SK-N-MC (cell line): Measurements from ENCODE around the gene NDUFAF3.

Source experiments
- DNase-seq: peaks from one replicate; pipeline ENCODE4 v3.0.0-alpha.2; 2011; ENCODE audit warnings: low read depth, low spot score
- H3K27ac ChIP-seq: fragments of 200-600 bp; sonication (generic); 2 replicates; pipeline ENCODE4 v1.5.1; 2016; ENCODE audit warnings: mixed run types
- H3K36me3 ChIP-seq: fragments of 200-600 bp; sonication (generic); 2 replicates; pipeline ENCODE4 v1.6.1; 2017; ENCODE audit warnings: antibody characterized with exemption, low read length, mixed read lengths; ENCODE audit not compliant: insufficient read depth
- H3K4me3 ChIP-seq: fragments of 200-600 bp; sonication (generic); 2 replicates; pipeline ENCODE4 v1.5.1; 2016
- H3K9ac ChIP-seq: fragments of 200-600 bp; sonication (generic); 2 replicates; pipeline ENCODE4 v1.8.0; 2017; ENCODE audit warnings: mixed run types, mixed read lengths; ENCODE audit not compliant: insufficient read length
- H3K9me3 ChIP-seq: fragments of 200-600 bp; sonication (generic); 2 replicates; pipeline ENCODE4 v1.6.1; 2017; ENCODE audit warnings: low read depth, mild to moderate bottlenecking, antibody characterized with exemption, low read length, moderate library complexity, mixed read lengths
- EZH2 ChIP-seq: fragments of 200-600 bp; sonication (generic); IDR thresholded peaks from one replicate; pipeline ENCODE4 v1.6.1; 2017; ENCODE audit warnings: antibody characterized with exemption
- FOXP2 ChIP-seq: optimal IDR thresholded peaks from 2 replicates; pipeline ENCODE3; 2011; ENCODE audit warnings: mild to moderate bottlenecking, moderate library complexity; ENCODE audit not compliant: insufficient read depth; ENCODE audit errors: extremely low read length, control extremely low read depth
- POLR2AphosphoS5 ChIP-seq: IDR thresholded peaks from 2 replicates; pipeline ENCODE4 v1.6.1; 2012; ENCODE audit warnings: mild to moderate bottlenecking, low read depth, low read length, borderline replicate concordance

Gene NDUFAF3

GRCh38 chr3:48997102-48997635 is 24.8 kb upstream of the NDUFAF3 start:
- no peak overlapping the region for H3K9ac ChIP-seq
- no peak for DNase-seq

GRCh38 chr3:48997714-48998637 is 23.9 kb upstream of the NDUFAF3 start:
- Histone ChIP-seq H3K4me3 (no peak overlapping the region), H3K27ac (no peak overlapping the region), H3K9me3 (no peaks in the 10 kb centered on the region), H3K36me3 (no peaks in the 10 kb centered on the region), H3K9ac (no peak overlapping the region)
- DNase-seq, result no peak
- no peak for TF ChIP-seq EZH2
- no peak for TF ChIP-seq FOXP2
- no peak for TF ChIP-seq POLR2AphosphoS5

More at GRCh38 chr3:48997102-48997635, 24.8 kb upstream of the NDUFAF3 start:
- no peak overlapping the region for H3K4me3 ChIP-seq
- no peak overlapping the region for H3K27ac ChIP-seq
- H3K36me3 ChIP-seq, result no peaks in the 10 kb centered on the region
- H3K9me3 ChIP-seq, result no peaks in the 10 kb centered on the region
- TF ChIP-seq EZH2, result no peak
- TF ChIP-seq POLR2AphosphoS5, result no peak
- no peak for TF ChIP-seq FOXP2

GRCh38 chr3:48999085-48999858 is 22.6 kb upstream of the NDUFAF3 start:
- Histone ChIP-seq H3K9me3 (no peaks in the 10 kb centered on the region), H3K27ac (no peak overlapping the region), H3K9ac (no peak overlapping the region), H3K4me3 (no peak overlapping the region), H3K36me3 (no peaks in the 10 kb centered on the region)
- TF ChIP-seq FOXP2, result no peak
- TF ChIP-seq POLR2AphosphoS5, result no peak
- TF ChIP-seq EZH2, result no peak
- DNase-seq, result no peak

GRCh38 chr3:49001155-49001554 is 20.8 kb upstream of the NDUFAF3 start:
- Histone ChIP-seq H3K9me3 (no peaks in the 10 kb centered on the region), H3K27ac (no peak overlapping the region), H3K4me3 (no peak overlapping the region), H3K9ac (no peak overlapping the region), H3K36me3 (no peaks in the 10 kb centered on the region)
- TF ChIP-seq EZH2 (no peak), FOXP2 (no peak), POLR2AphosphoS5 (no peak)
- DNase-seq, result no peak

- Histone ChIP-seq H3K27ac (no peak overlapping the region), H3K36me3 (no peaks in the 10 kb centered on the region), H3K9ac (no peak overlapping the region), H3K9me3 (no peaks in the 10 kb centered on the region), H3K4me3 (no peak overlapping the region)
- no peak for DNase-seq
- no peak for TF ChIP-seq FOXP2
- TF ChIP-seq POLR2AphosphoS5, result no peak
- no peak for TF ChIP-seq EZH2
These were observed 17.3 kb upstream of the NDUFAF3 start for GRCh38 chr3:49004352-49005302.

- DNase-seq, result no peak
- no peak for TF ChIP-seq POLR2AphosphoS5
- no peak for TF ChIP-seq EZH2
- no peak for TF ChIP-seq FOXP2
These were observed 16.6 kb upstream of the NDUFAF3 start for GRCh38 chr3:49005303-49005680.

GRCh38 chr3:49005998-49006397 is 15.9 kb upstream of the NDUFAF3 start:
- Histone ChIP-seq H3K36me3 (no peaks in the 10 kb centered on the region), H3K4me3 (no peak overlapping the region), H3K27ac (no peak overlapping the region), H3K9ac (no peak overlapping the region), H3K9me3 (no peaks in the 10 kb centered on the region)
- DNase-seq, result no peak
- no peak for TF ChIP-seq EZH2
- no peak for TF ChIP-seq FOXP2
- TF ChIP-seq POLR2AphosphoS5, result no peak

More at GRCh38 chr3:49005303-49005680, 16.6 kb upstream of the NDUFAF3 start:
- no peaks in the 10 kb centered on the region for H3K36me3 ChIP-seq
- no peak overlapping the region for H3K4me3 ChIP-seq
- H3K27ac ChIP-seq, result no peak overlapping the region
- H3K9me3 ChIP-seq, result no peaks in the 10 kb centered on the region
- H3K9ac ChIP-seq, result no peak overlapping the region
